ENCODE data around the gene ITCH.
"Not testable (repeated sequence)": the region's sequence is repeated elsewhere in the genome, so short reads cannot be mapped to it uniquely, and the experiment has no call there.

The ITCH gene

DNA sequence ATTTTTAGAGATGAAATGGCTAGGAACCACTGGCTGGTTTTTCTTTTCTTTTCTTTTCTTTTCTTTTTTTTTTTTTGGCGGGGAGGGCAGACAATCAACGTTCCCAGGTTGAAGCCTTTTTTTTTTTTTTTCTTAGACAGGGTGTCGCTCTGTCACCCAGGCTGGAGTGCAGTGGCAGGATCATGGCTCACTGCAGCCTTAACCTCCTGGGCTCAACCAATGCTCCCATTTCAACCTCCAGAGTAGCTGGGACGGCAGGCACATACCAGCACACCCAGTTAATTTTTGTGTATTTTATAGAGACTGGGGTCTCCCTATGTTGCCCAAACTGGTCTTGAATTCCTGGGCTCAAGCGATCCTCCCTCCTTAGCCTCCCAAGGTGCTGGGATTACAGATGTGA lies 18.8 kb upstream of the ITCH start:
- no peak for FAIRE-seq

DNA sequence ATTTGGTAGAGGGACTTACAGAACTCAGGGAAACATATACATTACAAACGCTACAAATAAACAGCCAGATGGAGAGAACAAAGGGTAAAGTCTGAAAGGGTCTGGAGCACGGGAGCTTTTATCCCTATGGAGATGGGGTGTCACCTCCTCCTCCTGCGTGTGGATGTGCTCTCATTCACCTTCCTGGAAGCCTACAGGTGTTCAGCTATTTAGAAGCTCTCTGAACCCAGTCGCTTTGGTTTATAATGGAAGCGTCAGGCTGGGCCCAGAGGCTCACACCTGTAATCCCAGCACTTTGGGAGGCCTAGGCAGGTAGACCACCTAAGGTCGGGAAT lies 17.7 kb upstream of the ITCH start:
- FAIRE-seq = no peak

DNA sequence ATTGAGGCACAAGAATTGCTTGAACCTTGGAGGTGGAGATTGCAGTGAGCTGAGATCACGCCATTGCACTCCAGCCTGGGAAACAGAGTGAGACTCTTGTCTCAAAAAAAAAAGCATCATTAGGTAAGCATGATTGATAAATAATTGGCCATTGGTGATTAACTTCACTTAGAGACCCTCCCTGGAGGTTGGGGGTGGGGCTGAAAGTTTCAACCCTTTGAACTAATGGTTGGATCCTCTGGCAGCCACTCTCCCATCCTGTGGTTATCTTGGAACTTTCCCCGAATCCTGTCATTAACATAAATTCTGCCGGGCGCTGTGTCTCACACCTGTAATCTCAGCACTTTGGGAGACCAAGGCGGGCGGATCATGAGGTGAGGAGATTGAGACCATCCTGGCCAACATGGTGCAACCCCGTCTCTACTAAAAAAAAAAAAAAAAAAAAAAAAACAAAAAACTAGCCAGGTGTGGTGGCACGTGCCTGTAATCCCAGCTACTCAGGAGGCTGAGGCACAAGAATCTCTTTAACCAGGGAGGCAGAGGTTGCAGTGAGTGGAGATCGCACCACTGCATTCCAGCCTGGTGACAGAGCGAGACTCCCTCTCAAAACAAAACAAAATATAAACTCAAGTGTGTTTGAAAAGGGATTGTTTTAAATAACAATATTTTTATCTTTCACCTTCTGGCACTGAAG lies 17.1 kb upstream of the ITCH start:
- FAIRE-seq = not testable (repeated sequence)

DNA sequence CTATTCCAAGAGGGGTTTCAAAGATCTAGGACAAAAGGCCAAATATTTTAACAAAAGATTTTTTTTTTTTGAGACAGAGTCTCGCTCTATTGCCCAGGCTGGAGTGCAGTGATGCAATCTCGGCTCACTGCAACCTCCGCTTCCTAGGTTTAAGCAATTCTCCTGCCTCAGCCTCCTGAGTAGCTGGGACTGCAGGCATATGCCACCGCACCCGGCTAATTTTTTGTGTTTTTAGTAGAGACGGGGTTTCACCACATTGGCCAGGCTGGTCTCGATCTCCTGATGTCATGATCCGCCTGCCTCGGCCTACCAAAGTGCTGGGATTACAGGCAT lies 16.6 kb upstream of the ITCH start:
- not testable (repeated sequence) for FAIRE-seq

DNA sequence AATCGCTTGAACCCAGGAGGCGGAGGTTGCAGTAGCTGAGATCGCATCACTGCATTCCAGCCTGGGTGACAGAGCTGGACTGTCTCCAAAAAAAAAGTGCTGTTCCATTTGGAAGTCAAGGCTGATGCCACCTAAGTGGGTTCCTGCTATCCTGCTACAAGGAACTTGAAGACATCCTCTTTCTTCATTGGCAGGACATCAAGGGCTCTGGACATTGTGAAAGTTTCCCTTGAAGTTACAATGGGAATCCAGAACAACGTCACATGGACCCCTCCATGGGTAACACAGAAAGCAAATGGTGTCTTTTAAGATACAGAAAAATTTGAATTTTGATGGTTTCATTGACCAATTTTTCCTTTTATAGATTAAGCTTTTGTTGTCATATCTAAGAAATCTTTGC lies 15.5 kb upstream of the ITCH start:
- no peak for FAIRE-seq

DNA sequence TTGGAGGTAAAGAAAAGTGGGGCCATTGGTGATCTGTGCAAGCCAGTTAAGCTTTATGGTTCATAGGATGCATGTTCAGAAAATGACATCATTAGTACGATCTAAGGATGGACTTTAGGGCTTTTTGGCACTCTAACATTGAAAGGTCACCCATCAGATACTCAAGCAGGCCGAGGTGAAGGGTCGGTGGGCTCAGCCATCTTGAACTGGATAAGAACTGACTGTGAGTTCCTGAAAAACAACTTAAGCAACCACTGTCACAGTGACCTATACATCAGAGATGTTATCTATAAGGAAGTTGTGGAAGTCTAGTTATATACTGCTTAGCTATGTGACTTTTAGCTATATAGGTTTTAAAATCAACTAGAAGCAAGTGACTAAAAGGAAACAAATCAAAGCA lies 13.0 kb upstream of the ITCH start:
- no peak for FAIRE-seq

DNA sequence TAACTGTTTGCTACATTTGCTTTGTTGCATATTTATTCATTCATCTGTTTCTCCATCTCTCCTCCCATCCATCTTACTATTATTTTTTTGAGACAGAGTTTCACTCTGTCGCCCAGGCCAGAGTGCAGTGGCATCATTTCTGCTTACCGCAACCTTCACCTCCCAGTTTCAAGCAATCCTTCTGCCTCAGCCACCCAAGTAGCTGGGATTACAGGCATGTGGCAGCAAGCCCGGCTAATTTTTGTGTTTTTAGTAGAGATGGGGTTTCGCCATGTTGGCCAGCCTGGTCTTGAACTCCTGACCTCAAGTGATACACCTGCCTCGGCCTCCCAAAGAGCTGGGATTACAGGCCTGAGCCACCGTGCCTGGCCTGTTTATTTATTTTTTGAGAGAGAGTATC lies 9.6 kb upstream of the ITCH start:
- FAIRE-seq = not testable (repeated sequence)

DNA sequence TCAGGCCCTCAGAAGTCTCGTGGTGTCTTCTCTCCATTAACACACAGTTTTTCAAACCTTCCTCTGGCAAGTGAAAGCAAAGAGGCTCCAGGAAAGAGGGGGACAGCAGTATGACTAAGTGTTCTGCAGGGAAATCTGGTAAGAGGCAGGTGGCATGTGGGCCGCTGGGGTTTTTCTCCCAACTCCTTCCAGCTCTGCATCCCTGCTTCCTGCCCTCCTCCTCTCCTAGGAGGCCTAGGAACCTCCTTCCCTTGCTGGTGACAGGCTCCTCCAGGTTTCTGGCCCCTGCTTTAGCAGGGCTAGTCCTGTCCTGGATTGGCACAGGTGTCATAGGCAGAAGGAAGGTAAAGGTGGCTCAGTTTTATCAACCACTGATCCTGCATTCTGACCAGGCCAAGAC lies 7.6 kb upstream of the ITCH start:
- FAIRE-seq = no peak

DNA sequence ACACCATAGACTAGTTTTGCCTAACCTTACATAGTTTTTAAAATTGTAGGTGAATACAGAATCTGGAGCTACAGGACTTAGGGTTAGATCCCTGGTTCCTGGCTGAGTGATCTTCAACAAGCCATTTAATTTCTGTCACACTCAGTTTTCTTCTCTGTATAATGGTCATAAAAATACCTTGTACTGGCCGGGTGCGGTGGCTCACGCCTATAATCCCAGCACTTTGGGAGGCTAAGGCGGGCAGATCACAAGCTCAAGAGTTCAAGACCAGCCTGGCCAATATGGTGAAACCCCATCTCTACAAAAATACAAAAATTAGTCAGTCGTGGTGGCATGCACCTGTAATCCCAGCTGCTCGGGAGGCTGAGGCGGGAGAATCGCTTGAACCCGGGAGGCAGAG lies 3.3 kb upstream of the ITCH start:
- FAIRE-seq = not testable (repeated sequence)

DNA sequence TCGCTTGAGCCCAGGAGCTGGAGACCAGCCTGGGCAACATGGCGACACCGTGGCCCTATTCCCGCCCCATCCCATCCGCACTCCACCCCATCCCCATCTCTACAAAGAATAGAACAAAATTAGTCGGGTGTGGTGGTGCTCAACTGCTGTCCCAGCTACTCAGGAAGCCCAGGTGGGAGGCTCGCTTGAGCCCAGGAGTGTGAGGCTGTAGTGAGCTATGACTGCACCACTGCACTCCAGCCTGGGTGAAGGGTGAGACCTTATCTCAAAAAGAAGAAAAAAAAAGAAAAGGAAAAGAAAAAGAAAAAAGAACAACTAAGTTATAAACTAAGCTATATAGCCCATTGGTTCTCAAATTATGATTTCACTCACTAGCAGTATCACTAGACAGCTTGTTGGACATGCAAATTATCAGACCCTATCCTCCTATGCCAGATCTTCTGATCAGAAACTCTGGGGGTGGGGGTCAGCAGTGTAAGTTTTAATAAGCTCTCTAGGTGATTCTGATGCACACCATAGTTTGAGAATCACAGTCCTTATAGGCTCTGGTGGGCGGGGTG lies 491 bp upstream of the ITCH start:
- FAIRE-seq = no peak

DNA sequence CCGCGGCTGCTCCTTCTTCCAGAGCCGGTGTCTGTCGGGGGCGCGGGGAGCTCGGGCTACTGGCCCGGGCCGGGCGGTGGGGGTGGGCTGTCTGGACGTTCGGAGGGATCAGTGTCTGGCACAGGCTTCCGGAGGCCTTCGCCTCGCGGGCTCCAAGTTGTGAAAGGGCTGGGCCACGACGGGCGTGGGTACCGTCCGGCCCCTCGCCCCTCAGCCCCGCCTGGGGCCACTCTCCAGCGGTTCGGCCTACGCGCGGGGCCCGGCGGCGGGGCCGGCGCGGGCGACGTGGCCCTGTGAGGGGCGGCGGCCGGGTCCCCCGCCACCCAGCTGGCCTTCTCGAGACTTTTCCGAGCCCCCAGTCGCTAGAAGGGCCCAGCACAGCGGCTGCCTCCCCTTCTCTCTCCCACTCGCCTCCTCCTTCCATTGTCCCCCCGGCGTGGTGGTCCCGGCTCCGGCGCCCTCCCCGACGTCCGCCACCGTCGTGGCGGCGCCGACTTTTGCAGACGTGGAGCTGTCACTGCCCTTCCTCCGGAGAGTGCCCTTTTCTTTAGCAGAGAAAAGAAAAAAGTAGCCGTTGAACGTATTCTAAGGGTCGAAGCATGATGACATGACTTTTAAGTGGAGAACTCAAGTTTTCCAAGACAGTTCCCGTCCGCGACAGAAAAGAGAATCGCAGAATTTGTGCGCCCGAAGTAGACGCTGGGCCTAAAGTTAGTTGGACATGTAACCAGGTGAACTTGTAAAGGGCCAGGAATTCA lies 571 bp downstream of the ITCH start:
- FAIRE-seq = no peak

DNA sequence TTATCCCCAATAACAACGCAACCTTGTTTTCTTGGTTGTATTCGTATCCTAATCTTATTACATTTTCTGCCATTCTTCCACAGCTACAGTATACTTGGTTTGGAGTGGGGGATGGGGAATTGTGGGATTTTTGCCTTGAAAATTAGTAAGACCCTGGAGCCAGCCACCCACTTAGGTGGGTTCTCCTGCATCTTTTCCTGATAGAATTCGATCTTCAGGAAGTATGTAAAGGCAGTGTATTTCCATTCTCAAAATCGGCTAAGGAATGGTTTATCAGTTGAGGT lies 1.1 kb downstream of the ITCH start:
- no peak for FAIRE-seq

DNA sequence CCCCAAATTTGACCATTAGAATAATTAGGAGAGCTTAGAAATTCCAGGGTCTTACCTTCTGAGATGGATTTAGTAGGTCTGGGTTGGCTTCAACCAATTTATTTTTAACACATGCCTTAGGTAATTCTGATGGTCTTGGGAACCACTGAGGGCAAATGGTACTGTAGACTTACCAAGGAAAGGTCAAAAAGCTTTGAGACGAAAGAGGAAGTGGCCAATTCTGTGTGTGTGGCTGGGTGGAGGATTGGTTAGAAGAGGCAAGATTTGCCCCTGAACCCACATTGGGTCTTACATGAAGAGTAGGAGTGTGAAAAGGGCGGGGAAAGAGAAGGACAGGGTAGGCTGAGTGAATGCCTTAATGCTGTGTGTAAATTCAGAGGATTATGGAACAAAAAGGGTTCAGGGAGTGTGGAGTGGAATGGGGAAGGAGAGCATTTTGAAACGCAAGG lies 2.7 kb downstream of the ITCH start:
- FAIRE-seq = no peak

DNA sequence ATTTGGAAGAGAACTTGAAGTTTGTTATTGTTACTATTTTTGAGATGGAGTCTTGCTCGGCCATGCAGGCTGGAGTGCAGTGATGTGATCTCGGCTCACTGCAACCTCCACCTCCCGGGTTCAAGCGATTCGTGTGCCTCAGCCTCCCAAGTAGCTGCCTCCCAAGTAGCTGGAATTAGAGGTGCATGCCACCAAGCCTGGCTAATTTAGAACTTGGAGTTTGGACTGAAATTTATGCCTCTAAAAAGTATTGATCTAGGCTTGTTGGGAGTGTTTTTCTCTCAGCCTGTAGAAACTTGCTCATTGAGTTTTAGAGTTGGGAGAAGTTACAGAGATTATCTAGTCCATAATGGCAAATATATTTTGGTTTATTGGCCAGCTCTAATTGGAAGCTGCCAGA lies 4.1 kb downstream of the ITCH start:
- FAIRE-seq = no peak

DNA sequence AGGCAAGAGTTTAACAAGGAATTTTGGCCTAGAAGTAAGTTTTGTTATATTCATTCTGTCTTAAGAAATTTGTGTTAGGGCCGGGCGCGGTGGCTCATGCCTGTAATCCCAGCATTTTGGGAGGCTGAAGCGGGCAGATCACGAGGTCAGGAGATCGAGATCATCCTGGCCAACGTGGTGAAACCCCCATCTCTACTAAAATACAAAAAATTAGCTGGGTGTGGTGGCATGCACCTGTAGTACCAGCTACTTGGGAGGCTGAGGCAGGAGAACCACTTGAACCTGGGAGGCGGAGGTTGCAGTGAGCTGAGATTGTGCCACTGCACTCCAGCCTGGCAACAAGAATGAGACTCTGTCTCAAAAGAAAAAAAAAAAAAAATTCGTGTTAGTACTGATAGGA lies 4.8 kb downstream of the ITCH start:
- not testable (repeated sequence) for FAIRE-seq

DNA sequence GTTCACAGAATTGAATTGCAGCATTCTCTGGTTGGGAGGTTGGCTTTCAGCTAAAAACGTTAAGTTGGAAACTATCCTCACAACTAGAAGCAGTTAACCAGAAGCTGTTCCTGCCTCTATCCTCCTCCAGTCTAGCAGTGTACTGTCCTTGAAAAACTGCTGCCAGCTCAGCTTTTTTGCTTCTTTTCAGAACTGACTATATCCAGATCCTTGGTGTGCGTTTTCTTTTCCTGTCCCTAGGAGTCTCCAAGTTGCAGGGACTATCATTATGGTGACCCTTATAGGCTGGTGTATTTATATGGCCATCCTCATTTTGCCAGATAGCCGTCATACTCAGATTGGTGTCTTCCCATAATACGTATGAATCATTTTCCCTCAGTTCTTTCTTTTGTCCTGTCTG lies 5.5 kb downstream of the ITCH start:
- no peak for FAIRE-seq

DNA sequence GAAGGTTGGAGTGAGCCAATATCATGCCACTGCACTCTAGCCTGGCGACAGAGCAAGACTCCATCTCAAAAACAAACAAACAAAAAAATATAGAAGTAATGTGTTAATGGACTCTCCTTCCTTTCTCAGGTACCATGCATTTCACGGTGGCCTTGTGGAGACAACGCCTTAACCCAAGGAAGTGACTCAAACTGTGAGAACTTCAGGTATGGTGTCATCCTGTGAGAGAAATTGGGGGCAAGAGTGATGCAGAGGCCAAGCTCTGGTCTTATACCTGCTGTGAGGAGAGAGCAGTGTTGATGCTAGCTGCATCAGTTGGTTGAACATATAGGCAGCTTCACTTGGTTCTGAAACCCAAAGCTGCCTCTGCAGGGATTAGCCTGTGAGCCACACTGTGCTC lies 6.2 kb downstream of the ITCH start:
- no peak for FAIRE-seq

DNA sequence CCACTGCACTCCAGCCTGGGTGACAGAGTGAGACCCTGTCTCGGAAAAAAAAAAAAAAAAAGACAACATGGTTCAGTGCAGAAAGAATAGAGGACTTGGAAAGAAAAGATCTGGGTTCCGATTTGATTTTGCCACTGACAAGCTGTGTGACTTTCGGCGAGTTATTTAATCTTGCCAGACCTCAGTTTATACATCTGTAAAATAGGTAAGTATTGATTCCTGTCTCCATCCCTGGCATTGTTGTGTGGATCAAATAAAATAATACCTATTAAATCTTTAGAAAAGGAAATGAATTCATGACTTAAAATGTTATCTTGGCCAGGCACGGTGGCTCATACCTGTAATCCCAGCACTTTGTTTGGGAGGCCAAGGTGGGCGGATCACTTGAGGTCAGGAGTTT lies 7.0 kb downstream of the ITCH start:
- no peak for FAIRE-seq

DNA sequence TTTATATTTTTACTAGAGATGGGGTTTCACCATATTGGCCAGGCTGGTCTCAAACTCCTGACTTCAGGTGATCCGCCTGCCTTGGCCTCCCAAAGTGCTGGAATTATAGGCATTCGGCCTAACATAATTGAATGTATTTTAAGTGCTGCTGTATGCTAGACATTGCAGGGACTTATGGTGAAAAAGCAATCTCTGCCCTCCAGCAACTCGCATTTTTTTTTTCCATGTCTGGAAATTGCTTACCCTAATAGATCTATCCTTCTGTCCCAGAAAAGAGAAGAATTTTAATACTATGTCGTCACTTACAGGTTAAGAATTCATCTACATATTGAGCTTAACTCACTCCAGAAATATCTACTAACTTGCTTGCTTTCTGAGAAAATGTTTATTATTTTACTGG lies 10.4 kb downstream of the ITCH start:
- FAIRE-seq = no peak

DNA sequence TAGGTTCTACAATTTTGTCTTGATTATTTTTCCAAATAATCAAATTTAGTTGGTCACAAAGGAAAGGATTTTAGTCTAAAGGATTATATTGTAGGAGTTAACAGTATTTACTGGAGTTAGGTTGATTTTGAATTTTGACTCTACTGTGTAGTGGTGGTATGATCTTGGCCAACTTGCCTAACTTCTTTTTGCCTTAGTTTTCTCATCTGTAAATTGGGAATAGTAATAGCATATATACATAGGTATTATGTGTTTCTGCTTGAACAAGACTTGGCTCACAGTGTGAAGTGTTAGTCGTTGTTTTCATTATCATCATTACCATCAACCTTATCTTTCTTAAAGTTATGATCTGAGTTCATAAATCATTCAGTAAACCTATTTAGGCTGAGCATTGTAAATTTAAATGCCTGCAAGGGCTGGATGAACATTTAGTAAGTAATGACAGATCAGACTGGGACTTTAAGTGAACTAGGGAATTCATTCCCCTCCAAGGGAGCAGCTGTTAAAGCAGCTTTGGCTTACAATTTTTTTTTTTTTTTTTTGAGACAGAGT lies 11.2 kb downstream of the ITCH start:
- FAIRE-seq = no peak

DNA sequence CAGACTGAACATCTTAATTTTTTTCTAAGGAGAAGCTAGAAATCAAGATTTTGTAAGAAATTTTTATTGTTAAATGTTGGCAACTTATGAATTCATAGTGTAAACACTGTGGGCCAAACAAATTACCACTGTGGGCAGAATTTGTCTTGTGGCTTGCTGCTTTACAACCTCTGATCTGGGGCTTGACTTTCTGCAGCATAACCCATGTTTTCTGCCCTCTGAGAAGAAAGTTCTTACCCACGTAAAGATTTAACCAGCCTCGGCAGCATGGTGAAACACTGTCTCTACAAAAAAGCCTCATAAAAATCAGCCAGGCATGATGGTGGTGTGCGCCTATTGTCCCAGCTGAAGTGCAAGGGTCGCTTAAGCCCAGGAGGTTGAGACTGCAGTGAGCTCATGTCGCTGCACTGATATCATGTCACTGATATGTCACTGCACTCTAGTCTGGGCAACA lies 12.9 kb downstream of the ITCH start:
- no peak for FAIRE-seq

DNA sequence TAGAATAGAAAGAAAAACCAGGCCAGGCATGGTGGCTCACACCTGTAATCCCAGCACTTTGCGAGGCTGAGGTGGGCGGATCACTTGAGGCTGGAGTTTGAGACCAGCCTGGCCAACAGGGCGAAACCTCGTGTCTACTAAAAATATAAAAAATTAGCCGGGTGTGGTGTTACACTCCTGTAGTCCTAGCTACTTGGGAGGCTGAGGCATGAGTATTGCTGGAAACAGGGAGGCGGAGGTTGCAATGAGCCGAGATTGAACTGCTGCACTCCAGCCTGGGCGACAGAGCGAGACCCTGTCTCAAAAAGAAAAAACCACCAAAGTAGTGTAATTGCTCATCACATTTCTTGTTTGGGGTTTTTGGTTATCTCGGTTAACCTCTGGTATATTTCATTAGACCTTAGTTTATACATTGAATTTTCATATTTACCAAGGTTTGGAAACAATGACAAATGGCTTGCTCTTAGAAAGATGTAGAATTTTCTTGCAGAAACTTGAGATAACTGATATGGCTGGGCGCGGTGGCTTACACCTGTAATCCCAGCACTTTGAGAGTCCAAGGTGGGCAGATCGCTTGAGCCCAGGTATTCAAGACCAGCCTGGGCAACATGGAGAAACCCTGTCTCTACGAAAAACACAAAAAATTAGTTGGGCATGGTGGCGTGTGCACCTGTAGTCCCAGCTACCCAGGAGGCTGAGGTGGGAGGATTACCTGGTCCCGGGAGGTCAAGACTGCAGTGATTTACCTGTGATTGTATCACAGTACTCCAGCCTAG lies 14.2 kb downstream of the ITCH start:
- FAIRE-seq = no peak

DNA sequence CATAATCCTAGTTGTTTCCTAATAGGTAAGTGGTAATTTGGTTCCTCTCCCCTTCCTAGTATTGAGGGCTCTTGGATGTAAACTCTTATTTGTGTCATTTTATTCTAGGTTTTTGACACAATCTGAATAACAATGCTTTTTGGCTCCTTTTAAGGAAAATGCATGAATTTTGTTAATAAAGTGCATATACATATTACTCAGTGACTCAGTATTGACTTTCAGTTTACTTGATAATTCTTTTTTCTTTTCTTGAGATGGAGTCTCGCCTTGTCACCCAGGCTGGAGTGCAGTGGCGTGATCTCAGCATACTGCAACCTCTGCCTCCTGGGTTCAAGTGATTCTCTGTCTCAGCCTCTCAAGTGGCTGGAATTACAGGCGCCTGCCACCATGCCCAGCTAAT lies 19.1 kb downstream of the ITCH start:
- FAIRE-seq = no peak
